ENCODE measurements around the gene TUB. TPM values are rescaled to one million over a fixed set of nuclear protein-coding genes. Genes with fewer than 3 reads are reported as not detected.

TUB gene
- total and polyA plus RNA-seq, 2 experiments from 2014 or later: 3.3 to 12.3 TPM

- Histone ChIP-seq H3K9ac (no peak overlapping the region), H3K4me3 (no peak overlapping the region), H3K79me2 (ENCODE audit: insufficient read depth) (no peaks in the 10 kb centered on the region), H3K27ac (no peak overlapping the region), H3K4me1 (ENCODE audit: insufficient read depth) (no peaks in the 10 kb centered on the region), H3K4me2 (ENCODE audit: unreplicated experiment) (no peak overlapping the region), H3K9me3 (ENCODE audit: low read depth) (no peaks in the 10 kb centered on the region), H3K9me2 (ENCODE audit: insufficient read depth) (no peaks in the 10 kb centered on the region), H4K20me1 (ENCODE audit: insufficient read depth) (no peaks in the 10 kb centered on the region), H3K27me3 (replicated peaks; ENCODE audit: insufficient read depth) (no peaks in the 10 kb centered on the region), H2AFZ (no peak overlapping the region), H3K36me3 (ENCODE audit: low read depth) (no peaks in the 10 kb centered on the region), H3F3A (ENCODE audit: insufficient read depth) (no peaks in the 10 kb centered on the region)
- no peak for DNase-seq
- in situ Hi-C loops (cut with MboI): no loop called here
- TF ChIP-seq EZH2phosphoT487 (IDR thresholded peaks at IDR 0.05; ENCODE audit: insufficient read depth, low read depth): no peak
- 76 to 82% methylated on average over 12 of the region's 12 CpGs for WGBS, 2 experiments (ENCODE audit: low coverage in 1 of 2, low lambda C conversion rate in 2 of 2, missing lambda C conversion rate in 2 of 2)
Measured at GRCh38 chr11:8038811-8039529, 42.0 kb upstream of the TUB start.

- Histone ChIP-seq H3K9me2 (ENCODE audit: insufficient read depth) (no peaks in the 10 kb centered on the region), H4K20me1 (ENCODE audit: insufficient read depth) (no peaks in the 10 kb centered on the region), H2AFZ (no peak overlapping the region), H3K9ac (no peak overlapping the region), H3K79me2 (ENCODE audit: insufficient read depth) (no peaks in the 10 kb centered on the region), H3K9me3 (ENCODE audit: low read depth) (no peaks in the 10 kb centered on the region), H3K27me3 (replicated peaks; ENCODE audit: insufficient read depth) (no peaks in the 10 kb centered on the region), H3K27ac (no peak overlapping the region), H3K4me2 (ENCODE audit: unreplicated experiment) (no peak overlapping the region), H3F3A (ENCODE audit: insufficient read depth) (no peaks in the 10 kb centered on the region), H3K4me1 (ENCODE audit: insufficient read depth) (no peaks in the 10 kb centered on the region), H3K4me3 (no peak overlapping the region), H3K36me3 (ENCODE audit: low read depth) (no peaks in the 10 kb centered on the region)
- 90 to 91% methylated on average over 8 to 10 of the region's 10 CpGs for WGBS, 2 experiments (ENCODE audit: low coverage in 1 of 2, low lambda C conversion rate in 2 of 2, missing lambda C conversion rate in 2 of 2)
- TF ChIP-seq EZH2 (IDR thresholded peaks at IDR 0.05; ENCODE audit: insufficient read depth, poor library complexity, severe bottlenecking) (no peak), EZH2phosphoT487 (IDR thresholded peaks at IDR 0.05; ENCODE audit: insufficient read depth, low read depth) (no peak)
- no peak for DNase-seq
- in situ Hi-C loops (cut with MboI): no loop called here
Measured at GRCh38 chr11:8039530-8040260, 41.3 kb upstream of the TUB start.

GRCh38 chr11:8040261-8040920 is 40.6 kb upstream of the TUB start:
- no peaks in the 10 kb centered on the region for H3K4me1 ChIP-seq (ENCODE audit: insufficient read depth)
- 74 to 80% methylated on average over 4 of the region's 4 CpGs for WGBS, 2 experiments (ENCODE audit: low coverage in 1 of 2, low lambda C conversion rate in 2 of 2, missing lambda C conversion rate in 2 of 2)
- H3K4me2 ChIP-seq (ENCODE audit: unreplicated experiment): no peak overlapping the region
- no peaks in the 10 kb centered on the region for H3K9me3 ChIP-seq (ENCODE audit: low read depth)
- no peak overlapping the region for H3K27ac ChIP-seq
- H3K36me3 ChIP-seq (ENCODE audit: low read depth): no peaks in the 10 kb centered on the region
- in situ Hi-C loops (cut with MboI): no loop called here
- no peak for DNase-seq
- no peaks in the 10 kb centered on the region for H3F3A ChIP-seq (ENCODE audit: insufficient read depth)
- no peak overlapping the region for H2AFZ ChIP-seq
- no peak overlapping the region for H3K4me3 ChIP-seq
- no peaks in the 10 kb centered on the region for H4K20me1 ChIP-seq (ENCODE audit: insufficient read depth)
- TF ChIP-seq EZH2phosphoT487 (IDR thresholded peaks at IDR 0.05; ENCODE audit: insufficient read depth, low read depth): no peak
- no peak for TF ChIP-seq EZH2 (IDR thresholded peaks at IDR 0.05; ENCODE audit: insufficient read depth, poor library complexity, severe bottlenecking)
- no peak overlapping the region for H3K9ac ChIP-seq
- no peaks in the 10 kb centered on the region for H3K79me2 ChIP-seq (ENCODE audit: insufficient read depth)
- no peaks in the 10 kb centered on the region for H3K9me2 ChIP-seq (ENCODE audit: insufficient read depth)
- H3K27me3 ChIP-seq (replicated peaks; ENCODE audit: insufficient read depth): no peaks in the 10 kb centered on the region

- in situ Hi-C loops (cut with MboI): no loop called here
- no peaks in the 10 kb centered on the region for H3K79me2 ChIP-seq (ENCODE audit: insufficient read depth)
- no peak for DNase-seq
- no peaks in the 10 kb centered on the region for H3K4me1 ChIP-seq (ENCODE audit: insufficient read depth)
- H3K27ac ChIP-seq: no peak overlapping the region
- no peaks in the 10 kb centered on the region for H3K9me2 ChIP-seq (ENCODE audit: insufficient read depth)
- no peaks in the 10 kb centered on the region for H3K9me3 ChIP-seq (ENCODE audit: low read depth)
- no peaks in the 10 kb centered on the region for H3K36me3 ChIP-seq (ENCODE audit: low read depth)
- no peak overlapping the region for H3K4me2 ChIP-seq (ENCODE audit: unreplicated experiment)
- no peak for TF ChIP-seq EZH2 (IDR thresholded peaks at IDR 0.05; ENCODE audit: insufficient read depth, poor library complexity, severe bottlenecking)
- TF ChIP-seq EZH2phosphoT487 (IDR thresholded peaks at IDR 0.05; ENCODE audit: insufficient read depth, low read depth): no peak
- H2AFZ ChIP-seq: no peak overlapping the region
- H3F3A ChIP-seq (ENCODE audit: insufficient read depth): no peaks in the 10 kb centered on the region
- no peaks in the 10 kb centered on the region for H4K20me1 ChIP-seq (ENCODE audit: insufficient read depth)
- H3K9ac ChIP-seq: no peak overlapping the region
- no peak overlapping the region for H3K4me3 ChIP-seq
- 78 to 89% methylated on average over 2 of the region's 2 CpGs for WGBS, 2 experiments (ENCODE audit: low coverage in 1 of 2, low lambda C conversion rate in 2 of 2, missing lambda C conversion rate in 2 of 2)
- no peaks in the 10 kb centered on the region for H3K27me3 ChIP-seq (replicated peaks; ENCODE audit: insufficient read depth)
Measured at GRCh38 chr11:8040921-8041285, 40.1 kb upstream of the TUB start.
